GM19463 (cell line): Measurements from ENCODE around the gene DNM3.
"Not testable (repeated sequence)": the region's sequence is repeated elsewhere in the genome, so short reads cannot be mapped to it uniquely, and the experiment has no call there.

Experiments used
- ATAC-seq: cut with Tn5 transposase; IDR thresholded peaks from one replicate; pipeline ENCODE4 v1.9.1; 2021; ENCODE audit warnings: mild to moderate bottlenecking, moderate library complexity; ENCODE audit not compliant: unreplicated experiment

The DNM3 gene

GRCh38 chr1:172018727-172019311 lies 177.5 kb downstream of the DNM3 start:
- no peak for ATAC-seq

- ATAC-seq: no peak
These were observed 178.7 kb downstream of the DNM3 start for GRCh38 chr1:172019976-172020375.

- ATAC-seq: no peak
These were observed 183.2 kb downstream of the DNM3 start for GRCh38 chr1:172024516-172024915.

- not testable (repeated sequence) for ATAC-seq
These were observed 183.8 kb downstream of the DNM3 start for GRCh38 chr1:172024944-172025738.

- no peak for ATAC-seq
These were observed 199.2 kb downstream of the DNM3 start for GRCh38 chr1:172040466-172040865.

- ATAC-seq: no peak
These were observed 199.8 kb downstream of the DNM3 start for GRCh38 chr1:172041102-172041501.

- ATAC-seq: no peak
These were observed 200.4 kb downstream of the DNM3 start for GRCh38 chr1:172041742-172042141.

- no peak for ATAC-seq
These were observed 202.6 kb downstream of the DNM3 start for GRCh38 chr1:172043900-172044299.

- ATAC-seq: no peak
These were observed 210.6 kb downstream of the DNM3 start for GRCh38 chr1:172051898-172052297.

GRCh38 chr1:172054172-172054571 lies 212.9 kb downstream of the DNM3 start:
- no peak for ATAC-seq

GRCh38 chr1:172055816-172056419 lies 214.6 kb downstream of the DNM3 start:
- not testable (repeated sequence) for ATAC-seq

- ATAC-seq: no peak
These were observed 227.0 kb downstream of the DNM3 start for GRCh38 chr1:172068334-172068733.

GRCh38 chr1:172069051-172069450 lies 227.8 kb downstream of the DNM3 start:
- ATAC-seq: no peak

- ATAC-seq: no peak
These were observed 228.2 kb downstream of the DNM3 start for GRCh38 chr1:172069534-172069933.

GRCh38 chr1:172070055-172070454 lies 228.8 kb downstream of the DNM3 start:
- ATAC-seq: no peak

GRCh38 chr1:172071746-172072145 lies 230.4 kb downstream of the DNM3 start:
- no peak for ATAC-seq

- not testable (repeated sequence) for ATAC-seq
These were observed 238.6 kb downstream of the DNM3 start for GRCh38 chr1:172079859-172080258.

- ATAC-seq: no peak
These were observed 241.9 kb downstream of the DNM3 start for GRCh38 chr1:172083191-172083590.

- ATAC-seq: no peak
These were observed 243.6 kb downstream of the DNM3 start for GRCh38 chr1:172084876-172085275.

- no peak for ATAC-seq
These were observed 244.0 kb downstream of the DNM3 start for GRCh38 chr1:172085317-172085716.

GRCh38 chr1:172086137-172086536 lies 244.8 kb downstream of the DNM3 start:
- ATAC-seq: no peak

GRCh38 chr1:172088256-172088655 lies 247.0 kb downstream of the DNM3 start:
- ATAC-seq: no peak
